GM18870 (cell line): Measurements from ENCODE around the gene KCMF1.

Experiments
- ATAC-seq: cut with Tn5 transposase; IDR thresholded peaks from one replicate; pipeline ENCODE4 v1.9.1; 2021; ENCODE audit warnings: moderate library complexity; ENCODE audit not compliant: unreplicated experiment

Gene KCMF1

DNA sequence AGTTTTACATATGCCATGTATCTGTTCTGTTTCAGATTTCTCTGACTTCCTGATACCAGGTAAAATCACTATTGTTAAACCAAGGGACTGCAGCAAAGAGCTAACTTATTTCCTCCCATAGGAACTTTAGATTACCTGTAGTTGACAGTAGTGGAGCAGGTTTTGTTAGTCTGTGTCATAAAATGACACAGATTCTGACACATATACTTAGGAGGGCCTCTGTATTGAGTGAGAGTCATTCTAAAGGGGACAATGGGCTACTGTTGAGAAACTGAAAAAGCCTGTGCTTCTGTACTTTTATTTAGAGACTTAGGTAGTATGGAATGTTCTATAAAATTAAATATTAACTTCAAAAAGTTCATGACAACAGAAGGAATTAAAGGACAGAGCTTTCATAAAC, 48.2 kb downstream of the KCMF1 start:
- ATAC-seq = no peak

DNA sequence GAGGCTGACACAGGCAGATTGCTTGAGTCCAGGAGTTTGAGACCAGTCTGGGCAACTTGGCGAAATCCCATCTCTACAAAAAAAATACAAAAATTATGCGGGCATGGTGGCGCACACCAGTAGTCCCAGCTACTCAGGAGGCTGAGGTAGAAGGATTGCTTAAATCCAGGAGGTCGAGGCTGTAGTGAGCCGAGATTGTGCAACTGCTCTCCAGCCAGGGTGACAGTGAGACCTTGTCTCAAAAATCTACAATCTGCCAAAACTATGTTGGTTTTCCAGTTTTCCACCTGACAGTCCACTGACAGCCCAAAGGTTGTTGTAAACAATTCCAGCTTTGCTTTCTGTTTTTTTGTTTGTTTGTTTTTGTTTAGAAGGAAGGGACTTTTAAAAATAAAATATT, 51.3 kb downstream of the KCMF1 start:
- ATAC-seq = no peak

DNA sequence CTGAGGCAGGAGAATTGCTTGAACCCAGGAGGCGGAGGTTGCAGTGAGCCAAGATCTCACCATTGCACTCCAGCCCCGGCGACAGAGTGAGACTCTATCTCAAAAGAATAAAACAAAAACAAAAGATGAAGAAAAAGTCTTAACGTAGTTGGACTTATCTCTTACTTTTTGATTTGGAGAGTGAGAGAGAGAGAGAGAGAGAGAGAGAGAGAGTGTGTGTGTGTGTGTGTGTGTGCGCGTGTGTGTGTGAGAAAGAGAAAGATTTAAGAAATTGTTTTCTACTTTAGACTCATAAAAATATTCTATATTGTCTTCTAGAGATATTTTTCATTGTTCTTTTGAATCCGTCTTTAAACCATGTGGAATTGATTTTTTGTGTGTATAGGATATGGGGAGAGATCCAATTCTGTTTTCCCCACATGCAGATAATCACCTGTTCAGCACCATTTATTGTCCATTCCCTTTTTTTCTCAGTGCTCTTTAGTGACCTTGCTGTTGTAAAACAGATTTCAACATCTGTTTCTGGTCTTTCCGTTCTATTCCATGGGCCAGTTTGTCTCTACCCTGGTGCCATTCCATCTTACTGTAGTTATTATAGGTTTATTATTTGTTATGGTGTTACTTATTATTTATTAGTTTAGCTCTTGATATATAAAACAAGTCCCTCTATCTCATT, 53.5 kb downstream of the KCMF1 start:
- ATAC-seq = no peak

DNA sequence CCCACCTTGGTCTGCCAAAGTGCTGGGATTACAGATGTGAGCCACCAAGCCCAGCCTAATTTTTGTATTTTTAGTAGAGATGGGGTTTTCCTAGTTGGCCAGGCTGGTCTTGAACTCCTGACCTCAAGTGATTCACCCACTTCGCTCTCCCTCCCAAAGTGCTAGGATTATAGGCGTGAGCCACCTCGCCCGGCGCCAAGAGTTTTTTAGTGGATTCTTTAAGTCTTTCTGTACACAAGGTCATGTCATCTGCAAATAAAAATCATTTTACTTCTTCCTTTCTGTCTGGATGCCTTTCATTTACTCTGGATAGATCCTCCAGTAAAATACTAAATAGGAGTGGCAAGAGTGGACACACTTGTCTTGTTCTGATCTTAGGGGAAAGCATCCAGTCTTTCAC, 61.7 kb downstream of the KCMF1 start:
- no peak for ATAC-seq

GRCh38 chr2:85033388-85033787, 62.4 kb downstream of the KCMF1 start:
- no peak for ATAC-seq

DNA sequence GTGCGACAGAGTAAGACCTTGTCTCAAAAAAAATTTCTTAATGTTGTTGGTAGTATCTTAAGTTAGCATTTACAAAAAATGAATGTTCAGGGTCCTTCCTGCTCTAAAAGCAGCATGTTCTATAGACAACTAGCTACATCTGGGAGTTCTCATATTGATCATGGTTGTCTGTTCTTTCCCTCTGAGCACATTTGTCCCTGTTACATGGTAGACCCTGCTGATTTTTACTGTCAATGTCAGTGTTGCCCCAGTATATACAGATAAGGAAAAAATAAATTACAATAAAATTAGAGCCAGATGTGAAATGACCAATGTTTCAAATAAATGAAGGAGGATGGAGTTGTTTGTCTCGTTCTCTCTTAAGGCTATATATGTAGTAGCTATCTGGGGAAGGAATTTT, 63.2 kb downstream of the KCMF1 start:
- no peak for ATAC-seq

GRCh38 chr2:85037622-85038021, 66.7 kb downstream of the KCMF1 start:
- no peak for ATAC-seq

- no peak for ATAC-seq
These were observed 71.4 kb downstream of the KCMF1 start for GRCh38 chr2:85042330-85042729.

DNA sequence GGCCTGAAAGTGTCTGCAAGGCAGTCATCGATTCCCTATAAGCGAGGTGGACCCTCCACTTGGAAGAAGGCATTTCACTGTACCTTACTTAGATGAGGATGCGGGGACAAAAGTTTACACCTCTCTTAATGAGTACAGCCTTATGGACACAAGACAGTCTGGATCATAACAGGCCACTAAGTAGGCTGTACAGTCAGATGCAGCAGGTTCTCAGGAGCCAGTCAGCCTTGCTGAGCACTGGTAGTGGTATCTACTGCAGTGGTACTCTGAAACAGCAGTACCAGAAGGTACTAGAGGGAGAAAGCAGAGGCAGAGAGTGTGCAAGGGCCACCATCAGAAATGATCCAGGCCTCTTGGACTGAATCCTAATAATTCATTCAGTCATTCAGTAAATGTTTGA, 77.6 kb downstream of the KCMF1 start:
- ATAC-seq = no peak

DNA sequence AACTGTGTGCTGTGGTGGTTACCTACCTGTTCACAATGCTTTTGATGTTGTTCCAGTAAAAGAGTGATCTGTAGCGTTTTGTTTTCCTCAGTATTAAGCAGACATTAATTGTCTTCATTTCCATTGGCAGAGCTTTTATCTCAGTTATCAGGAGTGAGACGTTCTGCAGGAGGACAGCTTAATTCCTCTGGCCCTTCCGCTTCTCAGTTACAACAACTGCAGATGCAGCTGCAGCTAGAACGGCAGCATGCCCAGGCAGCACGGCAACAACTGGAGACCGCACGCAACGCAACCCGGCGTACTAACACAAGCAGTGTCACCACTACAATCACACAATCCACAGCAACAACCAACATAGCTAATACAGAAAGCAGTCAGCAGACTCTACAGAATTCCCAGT, 78.3 kb downstream of the KCMF1 start:
- no peak for ATAC-seq

- no peak for ATAC-seq
These were observed 82.8 kb downstream of the KCMF1 start for GRCh38 chr2:85053802-85054201.

GRCh38 chr2:85057226-85057962, 86.4 kb downstream of the KCMF1 start:
- ATAC-seq = no peak

GRCh38 chr2:85061896-85062295, 90.9 kb downstream of the KCMF1 start:
- no peak for ATAC-seq

DNA sequence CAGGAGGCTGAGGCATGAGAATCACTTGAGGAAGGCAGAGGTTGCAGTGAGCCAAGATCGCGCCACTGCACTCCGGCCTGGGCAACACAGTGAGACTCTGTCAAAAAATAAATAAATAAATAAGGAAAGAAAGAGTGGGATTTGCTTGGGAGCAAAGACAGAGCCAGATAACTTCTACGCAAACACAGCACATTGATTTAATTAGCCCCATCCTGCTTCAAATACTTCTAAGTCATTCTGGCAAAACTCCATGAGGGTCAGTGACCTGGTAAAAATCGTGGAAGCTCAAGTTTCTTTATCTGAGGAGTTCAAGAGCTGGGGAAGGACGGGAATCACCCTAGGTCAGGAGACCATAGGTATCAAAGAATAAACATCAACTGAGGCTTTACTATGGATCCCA, 91.6 kb downstream of the KCMF1 start:
- no peak for ATAC-seq

GRCh38 chr2:85063981-85064599, 93.1 kb downstream of the KCMF1 start:
- ATAC-seq = no peak

- ATAC-seq = no peak
These were observed 94.1 kb downstream of the KCMF1 start for GRCh38 chr2:85064927-85065577.

DNA sequence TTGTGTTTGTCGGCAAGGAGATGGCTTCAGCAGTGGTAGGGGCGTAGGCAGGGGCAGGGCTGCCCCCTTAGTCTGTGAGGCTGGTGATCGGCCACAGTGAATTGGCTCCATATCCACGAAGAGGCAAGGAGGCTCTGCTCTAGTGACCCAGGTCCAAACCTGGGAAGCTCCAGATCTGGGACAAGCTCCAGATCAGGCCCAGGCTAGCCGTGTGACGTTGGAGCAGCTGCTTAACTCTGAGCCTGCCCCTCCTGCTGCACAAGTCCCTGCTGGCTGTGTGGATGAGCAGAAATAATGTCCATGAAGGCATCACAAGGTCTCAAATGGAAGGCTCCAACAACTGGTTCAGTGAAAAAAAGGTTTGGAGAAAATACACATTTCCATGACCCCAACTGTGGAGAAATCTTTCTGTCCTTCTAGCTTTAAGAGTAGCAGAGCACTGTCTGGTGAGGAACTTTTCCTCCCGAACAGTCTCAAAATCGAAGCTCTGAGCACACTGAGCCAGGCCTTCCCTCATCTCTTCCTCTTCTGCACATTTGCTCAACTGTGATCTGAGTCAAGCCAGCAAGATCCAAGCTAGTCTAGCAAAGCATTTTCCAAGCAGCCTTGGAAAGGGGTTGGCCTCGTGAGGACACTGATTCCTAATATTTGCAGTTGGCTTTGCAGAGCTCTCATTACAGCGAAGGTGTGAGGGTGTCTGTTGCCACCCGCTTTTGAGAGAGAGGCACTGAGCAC, 95.2 kb downstream of the KCMF1 start:
- no peak for ATAC-seq

DNA sequence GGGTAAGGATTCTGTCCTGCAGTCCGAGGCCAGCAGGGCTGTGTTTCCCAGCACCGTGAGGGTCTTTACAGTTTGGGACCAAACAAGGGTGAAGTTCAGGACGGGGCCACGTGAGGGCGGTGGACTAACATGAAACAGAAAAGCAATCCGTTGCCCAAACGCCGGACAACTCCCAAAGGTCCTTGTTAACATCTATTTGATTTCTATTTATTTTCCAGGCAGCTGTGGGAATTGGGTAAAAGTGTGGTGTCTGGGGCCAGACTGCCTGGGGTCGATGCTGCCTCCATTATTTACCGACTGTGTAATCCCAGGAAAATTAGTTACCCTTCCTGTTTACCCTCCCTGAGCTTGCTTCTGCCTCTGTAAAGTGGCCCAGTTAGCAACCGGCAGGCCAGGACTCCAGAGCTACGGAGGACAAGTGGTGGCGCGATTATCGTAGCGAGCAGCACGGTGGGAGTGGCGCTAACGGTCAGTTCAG, 96.0 kb downstream of the KCMF1 start:
- no peak for ATAC-seq

- ATAC-seq = no peak
These were observed 100.1 kb downstream of the KCMF1 start for GRCh38 chr2:85071096-85071495.

DNA sequence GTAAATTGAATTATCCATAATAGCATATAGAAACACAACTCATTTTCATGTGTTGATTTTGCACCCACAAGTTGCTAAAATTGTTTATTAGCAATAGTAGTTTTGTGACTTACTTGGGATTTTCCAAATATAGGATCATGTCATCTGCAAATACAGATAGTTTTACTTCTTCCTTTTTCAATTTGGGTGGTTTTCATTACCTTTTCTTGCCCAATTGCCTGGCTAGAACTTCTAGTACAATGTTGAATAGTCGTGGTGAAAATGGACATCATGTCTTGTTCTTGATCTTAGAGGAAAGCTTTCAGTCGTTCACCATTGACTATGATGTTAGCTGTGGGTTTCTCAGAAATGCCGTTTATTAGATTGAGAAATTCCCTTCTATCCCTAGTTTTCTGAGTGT, 102.1 kb downstream of the KCMF1 start:
- ATAC-seq = no peak
